ENCODE measurements around the gene TPST1. TPM values are rescaled to one million over a fixed set of nuclear protein-coding genes. Genes with fewer than 3 reads are reported as not detected.
A peak's percentile ranks its signal among the peaks of the same experiment; 100 is the strongest.

The TPST1 gene
- polyA plus RNA-seq, 1 of the 3 experiments (the other 2 are of a cell fraction): 36.4 TPM

GRCh38 chr7:66355756-66356155, 150.6 kb downstream of the TPST1 start:
- Histone ChIP-seq H3F3A (replicated peaks; ENCODE audit: insufficient read depth) (no peaks in the 10 kb centered on the region), H3K4me1 (ENCODE audit: control insufficient read depth in 1 of 2, insufficient read depth in 2 of 2, low read depth in 1 of 2, low read length in 1 of 2) (peaks cover 18 to 25% of the 10 kb centered on the region in 2 experiments; a peak in 3 of 4 replicates), H3K9ac (no peak overlapping the region), H3K27me3 (ENCODE audit: insufficient read depth) (no peaks in the 10 kb centered on the region), H3K9me2 (no peaks in the 10 kb centered on the region), H2AFZ (ENCODE audit: low read depth) (no peak overlapping the region), H3K79me2 (ENCODE audit: insufficient read depth) (no peaks in the 10 kb centered on the region), H4K20me1 (ENCODE audit: insufficient read depth) (no peaks in the 10 kb centered on the region), H3K4me3 (ENCODE audit: low read depth in 2 of 2, low read length in 1 of 2) (no peak overlapping the region), H3K9me3 (no peaks in the 10 kb centered on the region), H3K27ac (ENCODE audit: low read depth in 2 of 2, low read length in 1 of 2) (peak overlapping the region in 1 of 2 experiments; percentile 43; a peak in 2 of 4 replicates), H3K4me2 (peak overlapping the region; percentile 58), H3K36me3 (replicated peaks in 1 of 2; ENCODE audit: control insufficient read depth in 1 of 2, insufficient read depth in 2 of 2, low read length in 1 of 2) (peaks cover 5 to 7% of the 10 kb centered on the region in 2 experiments)
- no peak for DNase-seq
- CTCF ChIA-PET: interaction anchor here (0.6 kb wide), 1 partner anchor 108 kb away, joined by 3 read pairs; no protein-coding TSS in a partner anchor
- no peak for TF ChIP-seq RCOR1 (IDR thresholded peaks at IDR 0.05; ENCODE audit: low read length)
- TF ChIP-seq NFIC (IDR thresholded peaks at IDR 0.05; ENCODE audit: borderline replicate concordance): no peak
- no peak for TF ChIP-seq USF2 (IDR thresholded peaks at IDR 0.05; ENCODE audit: borderline replicate concordance, low read depth, low read length)
- no peak for TF ChIP-seq RAD21 (IDR thresholded peaks at IDR 0.05; ENCODE audit: low read length)
- no peak for TF ChIP-seq FOXM1 (IDR thresholded peaks at IDR 0.05; ENCODE audit: low read depth)
- TF ChIP-seq MEF2A (IDR thresholded peaks at IDR 0.05; ENCODE audit: borderline replicate concordance, low read depth): no peak
- TF ChIP-seq FOXJ3 (CRISPR knock-in tag; IDR thresholded peaks at IDR 0.05): no peak
- TF ChIP-seq IRF3 (IDR thresholded peaks at IDR 0.05; ENCODE audit: low read depth, low read length): no peak
- TF ChIP-seq ZBTB33 (IDR thresholded peaks at IDR 0.05; ENCODE audit: borderline replicate concordance, low read depth): no peak
- no peak for TF ChIP-seq TCF12 (IDR thresholded peaks at IDR 0.05)
- no peak for TF ChIP-seq REST (IDR thresholded peaks at IDR 0.05; ENCODE audit: low read depth, low read length)
- TF ChIP-seq GATA2 (CRISPR knock-in tag; IDR thresholded peaks at IDR 0.05): no peak
- TF ChIP-seq SMC3 (IDR thresholded peaks at IDR 0.05; ENCODE audit: low read depth, low read length): no peak
- no peak for TF ChIP-seq NRF1 (IDR thresholded peaks at IDR 0.05; ENCODE audit: low read depth, low read length)
- POLR2A ChIA-PET: no interaction called here
- WGBS (ENCODE audit: low lambda C conversion rate): 93% methylated on average over 4 of the region's 4 CpGs

All from SK-N-SH (cell line).